GM18951 (cell line): ENCODE data around the gene PREB.

ENCODE experiments used
- POLR2A ChIP-seq: IDR thresholded peaks from 4 replicates; pipeline ENCODE4 v1.6.1; 2011; ENCODE audit warnings: mild to moderate bottlenecking; ENCODE audit not compliant: insufficient read length, insufficient read depth; ENCODE audit errors: extremely low read depth
- in situ Hi-C: fragments of 300-500 bp; cut with MboI; formaldehyde crosslinking; loops from one replicate; pipeline ENCODE4 v1.12.0; 2022; ENCODE audit warnings: low sequenced_read_pairs, mixed read lengths, inconsistent platforms; ENCODE audit not compliant: unreplicated experiment

Gene PREB

GRCh38 chr2:27092696-27093429 is 41.6 kb downstream of the PREB start:
- TF ChIP-seq POLR2A, result no peak
- in situ Hi-C loops, result no loop called here

GRCh38 chr2:27091746-27092695 is 42.4 kb downstream of the PREB start:
- no peak for TF ChIP-seq POLR2A
- in situ Hi-C loops, result no loop called here

GRCh38 chr2:27089111-27089954 is 45.1 kb downstream of the PREB start:
- TF ChIP-seq POLR2A, result no peak
- in situ Hi-C loops, result no loop called here

GRCh38 chr2:27088634-27089033 is 45.8 kb downstream of the PREB start:
- in situ Hi-C loops, result no loop called here
- TF ChIP-seq POLR2A, result no peak

- TF ChIP-seq POLR2A, result no peak
- in situ Hi-C loops, result no loop called here
These were observed 46.5 kb downstream of the PREB start for GRCh38 chr2:27087823-27088410.

- in situ Hi-C loops, result no loop called here
- TF ChIP-seq POLR2A, result peak; percentile 61
These were observed 47.5 kb downstream of the PREB start, which contains the start of gene KHK for GRCh38 chr2:27086724-27087593. Gene KHK (plus strand): TSS chr2:27086772. CDS start chr2:27087260, 488 bp downstream.

- in situ Hi-C loops, result no loop called here
- TF ChIP-seq POLR2A, result peak; percentile 73
These were observed 48.2 kb downstream of the PREB start for GRCh38 chr2:27086090-27086723.

GRCh38 chr2:27085673-27086089 is 48.8 kb downstream of the PREB start:
- in situ Hi-C loops, result no loop called here
- no peak for TF ChIP-seq POLR2A

GRCh38 chr2:27085062-27085672 is 49.3 kb downstream of the PREB start:
- in situ Hi-C loops, result no loop called here
- no peak for TF ChIP-seq POLR2A

- in situ Hi-C loops, result no loop called here
- no peak for TF ChIP-seq POLR2A
These were observed 50.0 kb downstream of the PREB start for GRCh38 chr2:27084297-27085061.
